ENCODE results near the gene ABCF2. TPM values are rescaled to one million over a fixed set of nuclear protein-coding genes. Genes with fewer than 3 reads are reported as not detected.

Gene ABCF2
- total RNA-seq, 1 experiment from 2014 or later: 63.7 TPM

- ChIA-PET POLR2A (no interaction called here), RAD21 (ENCODE audit: low non-redundant PET in 1 of 2, low total read pairs in 2 of 2, uncharacterized antibody in 2 of 2, unreplicated experiment in 2 of 2) (no interaction called here), CTCF (no interaction called here)
- no peaks in the 10 kb centered on the region for H4K20me1 ChIP-seq (ENCODE audit: insufficient read depth)
- H3K79me2 ChIP-seq (ENCODE audit: insufficient read depth, low read length): peaks cover 32% of the 10 kb centered on the region
- no peaks in the 10 kb centered on the region for H3K27me3 ChIP-seq (ENCODE audit: insufficient read depth, low read length)
- no peaks in the 10 kb centered on the region for H3K9me3 ChIP-seq (ENCODE audit: control insufficient read depth in 1 of 2, insufficient read depth in 1 of 2, low read depth in 1 of 2, low read length in 2 of 2)
- intact Hi-C loops (cut with micrococcal nuclease): no loop called here
- BruUV-seq (replicated peaks): no TSS peak
- ATAC-seq: no peak
- H3K4me2 ChIP-seq (ENCODE audit: low read length): no peak overlapping the region
- no peak for DNase-seq (ENCODE audit: low read depth, low spot score)
- peaks cover 18 to 31% of the 10 kb centered on the region in 2 experiments for H3K36me3 ChIP-seq (ENCODE audit: control insufficient read depth in 1 of 2, insufficient read depth in 2 of 2, low read length in 2 of 2)
- no peak overlapping the region for H3K27ac ChIP-seq (ENCODE audit: low read depth, low read length)
- H3K9me2 ChIP-seq (ENCODE audit: insufficient read depth): no peaks in the 10 kb centered on the region
- no peak overlapping the region for H3K4me3 ChIP-seq (replicated peaks in 1 of 2; ENCODE audit: low read depth in 1 of 2, low read length in 2 of 2)
- peaks cover 6 to 20% of the 10 kb centered on the region in 2 experiments; a peak in 3 of 4 replicates for H3K4me1 ChIP-seq (ENCODE audit: control insufficient read depth in 1 of 2, insufficient read depth in 2 of 2, low read length in 2 of 2)
- TF ChIP-seq ZNF274 (IDR thresholded peaks at IDR 0.05; ENCODE audit: low read depth, low read length) (no peak), ZBTB33 (IDR thresholded peaks at IDR 0.05; ENCODE audit: extremely low read depth, insufficient replicate concordance, low read length) (no peak), EGR1 (IDR thresholded peaks at IDR 0.05; ENCODE audit: low read depth) (no peak), ZFX (IDR thresholded peaks at IDR 0.05) (no peak), SP1 (IDR thresholded peaks at IDR 0.05; ENCODE audit: low read depth) (no peak), CTCF (IDR thresholded peaks at IDR 0.05 in 2 of 3, conservative IDR thresholded peaks at IDR 0.05 in 1 of 3; ENCODE audit: borderline replicate concordance in 1 of 3, insufficient read depth in 1 of 3, low read depth in 2 of 3, low read length in 2 of 3) (no peak), RAD21 (IDR thresholded peaks at IDR 0.05; ENCODE audit: low read depth) (no peak), EZH2 (IDR thresholded peaks at IDR 0.05) (no peak), ATF3 (IDR thresholded peaks at IDR 0.05) (no peak), YY1 (IDR thresholded peaks at IDR 0.05; ENCODE audit: extremely low read depth, insufficient replicate concordance, low read depth, low read length) (no peak), EZH2phosphoT487 (IDR thresholded peaks at IDR 0.05; ENCODE audit: borderline replicate concordance) (no peak), SRF (IDR thresholded peaks at IDR 0.05; ENCODE audit: low read depth) (no peak)
- H3K9ac ChIP-seq (ENCODE audit: low read length): no peak overlapping the region
- H2AFZ ChIP-seq (ENCODE audit: low read depth, low read length, poor library complexity, severe bottlenecking): no peak overlapping the region
Observed at GRCh38 chr7:151237244-151238189, 10.5 kb upstream of the ABCF2 start.
